Stimulated activated CD8-positive, alpha-beta memory T cell treated with anti-CD3 and anti-CD28 coated beads, Interleukin-4, amount 100 ng/mL, for 4 hours (primary cell): Measurements from ENCODE around the gene TRIM71.
"Not testable (repeated sequence)": the region's sequence is repeated elsewhere in the genome, so short reads cannot be mapped to it uniquely, and the experiment has no call there.

Experiments
- DNase-seq, 2 donors: peaks; one replicate each; pipeline ENCODE4 v3.0.0-alpha.2; 2020; ENCODE audit warnings: low read depth in 2 of 2, low spot score in 1 of 2

TRIM71 gene

GRCh38 chr3:32819551-32820348 is 2.0 kb downstream of the TRIM71 start:
- DNase-seq, result no peak

- no peak for DNase-seq
These were observed 2.6 kb downstream of the TRIM71 start for GRCh38 chr3:32820430-32820829.

- DNase-seq, result no peak
These were observed 3.3 kb downstream of the TRIM71 start for GRCh38 chr3:32820971-32821685.

GRCh38 chr3:32821686-32822296 is 4.0 kb downstream of the TRIM71 start:
- DNase-seq, result no peak

- DNase-seq, result no peak
These were observed 5.1 kb downstream of the TRIM71 start for GRCh38 chr3:32822609-32823498.

- DNase-seq, result not testable (repeated sequence)
These were observed 5.9 kb downstream of the TRIM71 start for GRCh38 chr3:32823641-32824184.

GRCh38 chr3:32825601-32826375 is 8.0 kb downstream of the TRIM71 start:
- no peak for DNase-seq

GRCh38 chr3:32831062-32831461 is 13.3 kb downstream of the TRIM71 start:
- DNase-seq, result no peak

GRCh38 chr3:32831791-32832190 is 14.0 kb downstream of the TRIM71 start:
- DNase-seq, result no peak

- DNase-seq, result no peak
These were observed 14.4 kb downstream of the TRIM71 start for GRCh38 chr3:32832193-32832592.

- no peak for DNase-seq
These were observed 17.2 kb downstream of the TRIM71 start for GRCh38 chr3:32835049-32835371.

GRCh38 chr3:32835961-32836360 is 18.2 kb downstream of the TRIM71 start:
- DNase-seq, result no peak

- DNase-seq, result no peak
These were observed 18.8 kb downstream of the TRIM71 start for GRCh38 chr3:32836601-32837000.

- DNase-seq, result no peak
These were observed 19.6 kb downstream of the TRIM71 start for GRCh38 chr3:32837366-32837765.

GRCh38 chr3:32837789-32838188 is 20.0 kb downstream of the TRIM71 start:
- no peak for DNase-seq

- no peak for DNase-seq
These were observed 21.9 kb downstream of the TRIM71 start for GRCh38 chr3:32839714-32840085.

- DNase-seq, result no peak
These were observed 22.5 kb downstream of the TRIM71 start for GRCh38 chr3:32840086-32840841.

- DNase-seq, result no peak
These were observed 23.5 kb downstream of the TRIM71 start for GRCh38 chr3:32841341-32841740.

- DNase-seq, result no peak
These were observed 24.2 kb downstream of the TRIM71 start for GRCh38 chr3:32841867-32842470.
